ENCODE data around the gene DDX23.

Gene DDX23

DNA sequence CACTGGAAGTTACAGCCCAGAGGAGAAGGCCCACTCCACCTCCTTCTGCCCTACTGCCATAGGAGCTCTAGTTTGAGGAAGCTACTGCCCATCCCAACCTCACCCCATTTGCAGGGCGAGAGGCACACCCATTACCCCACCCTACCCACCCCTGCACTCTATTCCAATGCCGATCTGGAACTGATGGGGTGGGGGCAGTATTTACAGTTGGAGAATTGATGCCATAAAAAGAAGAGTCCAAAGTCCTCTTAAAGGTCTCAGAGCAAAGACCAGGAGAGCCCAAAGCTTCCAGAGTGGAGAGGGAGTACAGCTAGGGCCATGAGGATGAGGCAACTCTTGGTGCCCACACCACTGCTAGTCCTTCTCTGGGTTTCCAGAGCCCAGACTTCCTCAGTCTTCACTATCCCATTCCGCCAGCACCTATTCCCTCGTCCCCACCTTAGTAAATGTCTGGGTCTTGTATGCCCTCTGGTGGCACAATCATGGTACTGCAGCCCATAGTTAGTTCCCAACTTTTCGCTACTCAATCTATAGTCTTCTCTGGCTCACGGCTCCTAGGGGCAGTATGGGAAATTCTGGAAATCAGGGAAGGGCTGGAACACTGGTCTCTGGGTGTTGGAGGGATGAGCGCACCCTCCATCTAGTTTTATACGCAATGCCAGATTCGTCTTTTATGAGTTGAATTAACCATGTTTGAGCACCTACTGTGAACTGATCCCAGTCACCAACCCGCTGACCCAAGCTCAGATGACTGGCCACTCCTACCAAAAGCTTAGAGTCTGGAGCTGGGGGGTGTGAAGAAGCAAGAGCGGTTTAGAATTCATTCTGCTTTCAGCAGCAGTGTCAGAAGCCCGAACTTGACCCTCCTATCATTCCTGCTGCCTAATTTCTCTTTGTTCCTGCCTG is 56.2 kb downstream of the DDX23 start:
- peak; percentile 90 for DNase-seq (ENCODE audit: low spot score)

DNA sequence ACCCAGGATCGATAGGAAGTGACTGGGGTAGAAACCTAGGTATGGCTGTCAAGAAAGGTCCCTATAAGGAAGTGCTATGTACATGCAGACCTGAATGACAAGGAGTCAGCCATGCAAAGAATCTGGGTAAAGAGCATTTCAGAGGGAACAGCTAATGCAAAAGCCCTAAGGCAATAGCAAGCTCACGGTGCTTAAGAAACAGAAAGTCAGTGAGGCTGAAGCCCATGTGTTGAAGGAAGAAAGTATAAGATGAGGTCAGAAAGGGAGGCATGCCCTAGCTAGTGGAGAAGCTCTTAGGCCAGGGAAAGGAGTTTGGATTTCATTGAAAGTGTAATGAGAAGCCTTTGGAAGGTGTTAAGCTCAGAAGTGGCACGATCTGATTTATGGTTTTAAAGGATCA is 57.1 kb downstream of the DDX23 start:
- no peak for DNase-seq (ENCODE audit: low spot score)

DNA sequence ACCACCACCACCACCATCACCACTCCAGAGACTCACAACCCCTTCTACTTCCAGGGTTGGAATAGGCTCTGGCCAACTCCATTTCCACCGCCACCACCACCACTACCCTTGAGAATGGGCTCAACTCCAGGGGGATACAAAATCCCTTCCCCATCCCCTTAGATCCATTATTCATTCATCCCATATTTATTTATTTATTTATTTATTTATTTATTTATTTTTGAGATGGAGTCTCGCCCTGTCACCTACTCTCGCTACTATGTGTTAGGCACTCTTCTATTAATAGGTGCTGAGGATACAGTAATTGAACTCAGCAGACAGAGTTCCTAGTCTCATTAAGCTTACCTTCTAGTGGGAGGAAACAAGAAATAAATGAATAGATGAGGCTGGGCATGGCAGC is 58.3 kb downstream of the DDX23 start:
- no peak for DNase-seq (ENCODE audit: low spot score)

DNA sequence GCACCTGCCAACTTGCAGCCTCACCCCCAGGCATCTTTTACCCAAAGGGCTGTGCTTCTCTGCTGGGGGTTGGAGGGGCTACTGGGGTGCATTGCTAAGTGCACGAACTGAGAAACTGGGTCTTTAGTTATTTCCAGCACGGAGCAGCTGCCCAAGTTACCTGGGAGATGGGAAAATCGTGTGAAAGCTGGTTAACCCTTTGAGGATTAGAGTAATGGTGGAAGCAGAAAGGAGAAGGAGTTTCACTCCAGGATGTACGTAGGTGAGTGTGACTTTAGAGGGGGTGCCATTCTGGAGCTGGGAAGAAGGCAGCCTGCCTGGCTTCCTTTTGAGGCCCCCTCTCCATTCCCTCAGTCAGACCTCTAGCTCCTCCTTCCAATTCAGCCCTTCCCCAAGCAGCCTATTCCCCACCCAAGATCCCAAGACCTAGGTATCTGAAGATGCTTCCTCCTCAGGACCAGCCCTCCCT is 62.1 kb downstream of the DDX23 start:
- DNase-seq (ENCODE audit: low spot score) = no peak

DNA sequence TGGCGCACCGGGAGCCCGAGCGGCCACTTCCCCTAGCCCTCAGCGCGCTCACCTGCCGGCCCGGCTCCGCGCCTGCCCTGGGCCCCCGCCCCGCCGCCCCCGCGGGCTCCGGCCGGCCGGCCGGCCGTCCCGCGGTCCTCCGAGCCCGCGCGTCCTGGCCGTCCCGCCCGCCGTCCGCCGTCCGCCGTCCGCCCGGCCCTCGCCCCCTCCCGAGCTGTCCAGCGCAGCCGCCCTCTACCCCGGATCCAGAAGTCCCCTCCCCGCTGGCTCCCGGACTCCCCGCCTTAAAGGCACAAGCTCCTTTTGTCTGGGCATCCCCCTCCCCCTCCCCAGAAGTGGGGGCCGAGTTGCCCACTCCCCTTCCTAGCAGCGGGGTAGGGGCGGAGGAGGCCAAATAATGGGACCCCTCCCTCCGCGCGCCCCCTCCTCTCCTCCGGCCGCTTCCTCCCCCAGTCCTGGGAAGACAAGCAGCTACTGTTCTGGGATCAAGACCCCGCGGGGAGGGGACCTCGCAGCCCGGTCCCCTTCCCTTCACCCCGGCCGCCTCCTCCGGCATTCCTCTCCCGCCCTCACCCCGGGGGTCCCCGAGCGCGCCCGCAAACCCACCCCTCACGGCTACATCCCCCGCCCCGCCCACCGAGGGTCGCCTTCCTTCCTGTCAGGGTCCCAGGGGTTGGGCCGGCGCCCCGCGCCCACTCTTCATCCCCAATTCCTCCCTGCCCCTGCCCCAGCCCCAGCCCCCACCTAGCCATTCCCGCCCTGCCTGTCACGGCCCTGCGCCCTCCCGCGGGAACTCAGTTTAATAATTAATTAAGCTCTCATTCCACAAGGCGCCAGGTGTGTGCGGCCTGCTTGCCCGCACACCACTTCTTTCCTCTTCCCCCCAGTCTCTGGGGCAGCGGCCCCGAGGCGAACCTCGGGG is 62.8 kb downstream of the DDX23 start, which contains the start of gene ADCY6:
Gene ADCY6 (minus strand): TSS at position 236 of the 922 bp plus-strand sequence. CDS start 5,655 bp downstream, outside the sequence.
- peak; percentile 94 for DNase-seq (ENCODE audit: low spot score)

DNA sequence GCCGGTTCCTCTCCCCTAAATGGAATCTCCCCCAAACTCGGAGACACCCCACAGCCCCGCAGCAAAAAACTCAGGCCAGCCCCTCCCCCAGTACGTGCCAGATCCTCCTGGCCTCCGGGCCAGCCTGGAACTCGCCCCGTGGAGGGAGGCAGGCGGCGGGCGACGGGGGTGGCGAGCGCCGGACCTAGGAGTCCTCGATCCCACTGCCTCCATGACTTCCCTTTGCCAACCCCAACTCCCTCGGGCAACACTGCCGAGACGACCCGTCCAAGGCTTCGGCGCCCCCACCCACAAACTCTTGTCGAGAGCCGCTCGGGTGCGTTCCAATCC is 63.5 kb downstream of the DDX23 start:
- peak; percentile 66 for DNase-seq (ENCODE audit: low spot score)

DNA sequence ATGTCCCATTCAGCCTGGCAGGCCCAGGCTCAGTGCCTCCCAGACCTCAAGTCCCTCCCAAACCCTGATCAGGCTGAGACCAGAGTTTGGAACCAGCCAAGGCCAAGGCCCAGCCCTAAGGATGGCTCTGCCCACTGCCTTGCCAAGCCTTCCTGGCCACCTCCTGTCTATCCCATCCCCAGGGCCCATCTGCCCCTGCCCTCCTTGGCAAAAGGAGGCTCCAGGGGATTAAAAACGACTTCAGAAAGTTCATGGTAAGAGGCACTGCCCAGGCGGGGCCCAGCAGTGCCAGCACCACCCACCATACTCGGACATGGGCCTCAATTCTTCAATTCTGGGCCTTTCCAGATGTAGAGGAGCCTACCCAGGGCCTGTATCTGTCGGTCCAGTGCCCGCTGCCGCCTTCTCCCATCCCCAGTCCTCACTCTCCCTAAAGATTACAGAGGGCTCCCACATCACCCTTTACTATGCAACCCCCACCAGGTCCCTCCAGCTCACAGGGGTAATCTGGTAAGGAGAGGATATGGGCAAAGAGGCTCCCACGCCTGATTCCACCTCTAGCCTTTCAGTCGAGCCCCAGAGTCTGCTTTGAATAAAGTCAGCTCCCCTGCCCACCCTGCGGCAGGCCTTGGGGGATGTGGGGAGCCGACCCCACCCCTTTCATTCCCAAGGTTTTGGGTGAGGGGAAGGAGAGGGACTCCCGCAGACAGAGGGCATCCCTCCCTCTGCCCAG is 64.0 kb downstream of the DDX23 start:
- no peak for DNase-seq (ENCODE audit: low spot score)

DNA sequence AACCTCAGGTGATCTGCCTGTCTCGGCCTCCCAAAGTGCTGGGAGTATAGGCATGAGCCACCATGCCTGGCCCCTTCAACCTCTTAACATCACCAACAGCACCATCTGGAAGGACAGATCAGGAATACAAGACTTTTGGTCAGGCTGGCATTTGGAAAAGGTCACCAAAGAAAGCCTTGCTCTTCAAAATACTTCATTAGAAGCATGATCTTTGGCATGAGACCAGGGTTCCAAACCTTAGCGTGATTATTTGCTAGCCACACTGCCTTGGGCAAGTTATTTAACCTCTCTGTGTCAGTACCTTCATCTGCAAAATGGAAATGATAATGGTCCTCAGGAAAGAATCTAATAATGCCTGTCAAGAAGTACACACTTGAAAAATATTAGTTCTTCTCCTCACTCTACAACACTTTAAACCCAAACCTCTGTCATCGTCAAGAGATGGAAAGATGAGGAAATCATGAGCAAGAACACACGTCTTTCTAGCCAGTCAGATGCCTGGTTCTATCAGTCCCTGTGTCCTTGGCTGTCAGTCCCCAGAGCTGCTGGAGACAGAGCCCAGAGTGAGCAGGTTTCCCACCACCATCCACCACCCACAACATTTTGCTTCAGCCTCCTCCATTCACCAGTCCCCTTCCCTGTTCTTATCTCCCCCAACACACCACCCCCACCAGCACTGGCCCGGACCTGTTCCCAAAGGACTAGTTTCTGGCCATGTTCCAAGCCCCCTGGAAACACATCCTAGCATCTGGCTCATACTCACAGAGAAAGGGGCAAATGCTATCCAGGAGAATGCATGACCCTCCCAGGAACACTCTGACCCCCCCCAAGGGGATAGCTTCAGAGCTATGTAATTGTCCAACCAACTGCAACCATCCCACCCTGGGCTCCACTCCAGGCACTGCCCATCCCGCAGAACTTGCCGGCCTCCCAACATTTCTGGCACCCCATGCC is 65.1 kb downstream of the DDX23 start:
- no peak for DNase-seq (ENCODE audit: low spot score)

DNA sequence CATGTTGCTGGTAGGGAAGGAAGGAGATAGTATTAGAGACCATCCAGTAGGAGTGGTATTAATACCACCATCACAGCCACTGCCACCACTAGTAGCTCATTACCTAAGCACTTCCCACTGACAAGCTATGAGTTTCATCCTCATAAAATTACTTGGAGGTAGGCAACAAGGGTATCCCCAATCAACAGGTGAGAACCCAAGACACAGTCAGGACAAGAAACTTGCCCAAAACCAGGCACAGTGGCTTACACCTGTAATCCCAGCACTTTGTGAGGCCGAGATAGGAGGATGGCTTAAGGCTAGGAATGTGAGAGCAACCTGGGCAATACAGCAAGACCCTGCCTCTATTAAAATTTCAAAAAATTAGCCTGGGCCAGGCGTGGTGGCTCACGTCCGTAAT is 68.5 kb downstream of the DDX23 start:
- no peak for DNase-seq (ENCODE audit: low spot score)

DNA sequence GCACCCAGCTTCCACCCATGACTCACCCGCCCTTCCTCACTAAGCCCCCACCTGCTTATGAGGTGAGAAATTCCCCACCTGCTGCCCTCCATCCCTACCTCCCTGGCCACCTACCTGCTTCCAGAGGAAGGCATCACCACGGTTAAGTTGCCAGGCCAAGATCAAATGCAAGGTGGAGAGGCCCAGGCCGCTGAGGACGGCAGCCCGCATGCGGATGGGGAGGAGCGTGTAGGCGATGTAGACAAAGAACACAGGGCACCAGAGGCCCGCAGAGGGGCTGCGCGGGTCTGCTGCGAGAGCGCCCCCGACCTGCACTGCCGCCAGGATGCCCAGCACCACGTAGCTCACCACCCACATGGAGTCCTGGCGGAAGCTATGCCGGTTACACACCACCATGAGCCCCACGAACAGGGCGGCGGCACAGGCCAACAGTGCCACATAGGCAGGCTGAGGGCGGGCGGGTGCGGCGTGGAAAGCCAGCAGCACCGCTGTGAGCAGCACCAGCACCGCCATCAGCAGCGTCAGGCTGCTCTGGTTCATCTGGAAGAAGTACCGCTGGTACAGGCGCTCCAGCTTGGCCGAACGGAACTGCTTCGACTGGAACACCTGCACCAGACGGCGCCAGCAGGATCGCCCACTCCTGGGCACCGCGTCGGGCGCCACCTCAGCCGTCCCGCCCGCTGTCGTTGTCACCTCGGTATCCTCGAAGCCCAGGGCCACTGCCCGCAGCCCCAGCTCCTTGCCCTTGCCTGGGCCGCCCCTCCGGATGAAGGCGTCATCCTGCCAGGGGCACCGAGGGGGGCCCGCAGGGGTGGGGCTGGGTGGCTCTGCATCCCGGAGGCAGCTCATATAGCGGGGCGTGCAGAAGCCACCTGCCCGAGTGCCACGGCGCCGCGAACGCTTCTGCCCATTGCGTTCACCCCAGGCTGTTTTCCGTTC is 69.2 kb downstream of the DDX23 start:
- no peak for DNase-seq (ENCODE audit: low spot score)

DNA sequence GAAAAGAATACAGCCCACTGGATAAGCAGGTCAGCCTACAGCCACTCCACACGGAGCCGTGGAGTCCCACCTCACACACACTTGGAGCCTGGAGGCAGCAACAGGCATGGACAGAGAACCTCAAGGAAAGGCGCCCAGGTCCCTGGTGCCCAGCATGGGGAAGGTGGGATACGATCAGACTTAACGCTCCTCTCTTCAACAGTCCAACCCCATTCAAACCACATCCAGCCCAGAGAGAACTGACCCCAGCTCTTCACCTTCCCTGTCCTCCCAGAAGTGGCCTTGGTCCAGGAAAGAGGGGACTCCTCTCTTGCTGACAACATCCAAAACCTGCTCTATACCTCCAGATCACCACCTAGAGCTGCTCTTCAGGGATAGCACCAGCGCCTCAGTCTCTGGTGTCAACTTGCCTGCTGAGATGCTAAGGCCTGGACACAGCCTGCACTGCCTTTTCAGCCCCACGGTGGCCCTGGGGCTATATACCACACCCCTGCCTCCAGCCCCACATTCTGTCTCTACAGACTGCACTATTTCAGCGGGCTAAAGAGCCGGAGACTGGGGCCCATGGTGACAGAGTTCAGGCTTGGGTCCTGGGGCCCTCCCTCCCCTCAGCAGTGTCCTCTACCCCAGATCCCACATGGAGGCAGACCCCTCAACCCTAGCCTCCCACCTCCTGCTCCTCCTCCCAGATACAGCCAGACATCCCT is 70.1 kb downstream of the DDX23 start:
- DNase-seq (ENCODE audit: low spot score) = no peak

DNA sequence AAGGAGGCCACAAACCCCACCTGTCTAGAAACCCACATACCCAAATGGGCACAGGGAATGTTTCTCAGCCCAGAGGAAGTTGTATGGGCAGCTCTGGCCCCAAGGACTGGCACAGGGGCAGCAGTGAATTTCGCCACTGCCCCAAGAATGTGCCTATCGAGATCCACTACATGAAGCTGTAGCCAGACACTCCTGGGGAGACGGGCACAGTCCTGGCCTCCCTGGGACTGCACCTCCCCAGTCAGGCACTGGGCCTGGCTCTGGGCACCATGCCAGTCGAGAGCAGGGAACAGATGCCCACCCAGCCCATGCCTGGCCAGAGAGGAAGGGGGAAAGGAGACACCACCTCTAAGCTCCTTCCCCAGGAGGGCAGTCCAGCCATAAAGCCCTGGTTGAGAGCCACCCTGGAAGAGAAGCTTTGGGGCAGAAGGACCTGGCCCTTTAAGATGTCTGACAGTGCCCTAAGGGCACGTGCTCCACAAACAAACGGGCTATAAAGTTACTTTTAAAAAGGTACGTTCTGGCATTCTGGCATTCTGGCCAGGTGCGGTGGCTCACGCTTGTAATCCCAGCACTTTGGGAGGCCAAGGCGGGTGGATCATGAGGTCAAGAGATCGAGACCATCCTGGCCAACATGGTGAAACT is 71.5 kb downstream of the DDX23 start:
- DNase-seq (ENCODE audit: low spot score) = no peak

DNA sequence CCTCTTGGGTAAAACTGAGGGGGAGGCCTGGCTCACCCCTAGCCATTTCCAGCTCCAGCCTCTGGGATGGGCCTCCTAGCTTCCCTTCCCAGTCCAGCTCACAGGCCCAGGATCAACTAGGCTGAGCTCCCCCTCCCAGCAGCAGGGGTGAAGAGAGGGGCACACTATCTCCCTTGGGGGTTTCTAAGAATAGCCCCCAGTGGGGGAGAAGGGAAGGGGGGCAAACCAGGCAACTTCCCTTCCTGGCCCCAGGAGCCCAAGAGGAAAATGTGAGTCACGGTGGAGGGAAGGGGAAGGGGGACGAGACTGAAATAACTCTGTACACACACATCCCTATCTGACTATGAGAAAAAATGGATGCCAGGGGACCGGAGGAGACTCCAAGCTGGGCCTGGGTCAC is 72.1 kb downstream of the DDX23 start:
- no peak for DNase-seq (ENCODE audit: low spot score)
